Nephron (organoid): Measurements from ENCODE around the gene LYRM1.

ENCODE experiments used
- H3K27ac Mint-ChIP-seq, 3 experiments: 2 replicates each; pipeline ENCODE4 v1.8.0; 2020; ENCODE audit warnings: mixed read lengths in 3 of 3, mild to moderate bottlenecking in 2 of 3, moderate library complexity in 1 of 3
- H3K27me3 Mint-ChIP-seq: 2 replicates; pipeline ENCODE4 v1.8.0; 2021; ENCODE audit warnings: low read depth, mild to moderate bottlenecking, moderate library complexity, mixed read lengths
- H3K36me3 Mint-ChIP-seq: 2 replicates; pipeline ENCODE4 v1.8.0; 2020; ENCODE audit warnings: low read depth, mixed read lengths
- H3K4me1 Mint-ChIP-seq: 2 replicates; pipeline ENCODE4 v1.8.0; 2020; ENCODE audit warnings: mixed read lengths
- H3K4me3 Mint-ChIP-seq, 3 experiments: 2 replicates each; pipeline ENCODE4 v1.8.0; 2020; ENCODE audit warnings: mild to moderate bottlenecking in 3 of 3, mixed read lengths in 3 of 3, moderate library complexity in 2 of 3
- H3K9me3 Mint-ChIP-seq: 2 replicates; pipeline ENCODE4 v1.8.0; 2020; ENCODE audit warnings: mixed read lengths
- TF ChIP-seq, protein P1 (sequence below), 3 experiments: fragments of 200-600 bp; sonication (generic); IDR thresholded peaks; one replicate each; pipeline ENCODE4 v1.5.0; 2021; ENCODE audit warnings: antibody characterized with exemption in 3 of 3; ENCODE audit not compliant: unreplicated experiment in 3 of 3

LYRM1 gene

DNA sequence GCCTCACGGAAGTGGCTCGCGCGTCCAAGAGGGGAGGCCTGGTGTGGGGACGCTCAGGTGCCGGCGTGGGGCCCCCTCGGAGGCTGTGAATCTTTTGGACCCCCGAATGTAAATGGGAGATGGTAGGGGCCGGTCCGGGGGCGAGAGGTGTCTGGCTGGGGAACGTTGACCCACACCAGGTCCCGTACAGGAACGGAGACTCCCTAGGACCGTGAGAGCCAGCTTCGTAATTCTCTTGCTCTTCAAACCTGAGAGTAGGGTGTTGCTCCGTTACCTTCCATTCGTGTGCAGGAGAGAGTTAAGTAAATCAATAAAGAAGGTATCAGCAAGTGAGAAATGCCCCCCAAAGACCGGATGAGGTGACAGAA lies 481 bp downstream of the LYRM1 start:
- Mint-ChIP-seq H3K36me3 (peaks cover 8% of the 10 kb centered on the region), H3K4me1 (peaks cover 58% of the 10 kb centered on the region), H3K9me3 (no peaks in the 10 kb centered on the region), H3K27ac (peak overlapping the region; percentile 99), H3K27me3 (no peaks in the 10 kb centered on the region), H3K4me3 (peak overlapping the region; percentile 90 to 91 (median 90))
- TF ChIP-seq, protein P1, sequence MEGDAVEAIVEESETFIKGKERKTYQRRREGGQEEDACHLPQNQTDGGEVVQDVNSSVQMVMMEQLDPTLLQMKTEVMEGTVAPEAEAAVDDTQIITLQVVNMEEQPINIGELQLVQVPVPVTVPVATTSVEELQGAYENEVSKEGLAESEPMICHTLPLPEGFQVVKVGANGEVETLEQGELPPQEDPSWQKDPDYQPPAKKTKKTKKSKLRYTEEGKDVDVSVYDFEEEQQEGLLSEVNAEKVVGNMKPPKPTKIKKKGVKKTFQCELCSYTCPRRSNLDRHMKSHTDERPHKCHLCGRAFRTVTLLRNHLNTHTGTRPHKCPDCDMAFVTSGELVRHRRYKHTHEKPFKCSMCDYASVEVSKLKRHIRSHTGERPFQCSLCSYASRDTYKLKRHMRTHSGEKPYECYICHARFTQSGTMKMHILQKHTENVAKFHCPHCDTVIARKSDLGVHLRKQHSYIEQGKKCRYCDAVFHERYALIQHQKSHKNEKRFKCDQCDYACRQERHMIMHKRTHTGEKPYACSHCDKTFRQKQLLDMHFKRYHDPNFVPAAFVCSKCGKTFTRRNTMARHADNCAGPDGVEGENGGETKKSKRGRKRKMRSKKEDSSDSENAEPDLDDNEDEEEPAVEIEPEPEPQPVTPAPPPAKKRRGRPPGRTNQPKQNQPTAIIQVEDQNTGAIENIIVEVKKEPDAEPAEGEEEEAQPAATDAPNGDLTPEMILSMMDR (IDR thresholded peaks at IDR 0.05; ENCODE audit: unreplicated experiment in 3 of 3) = no peak

DNA sequence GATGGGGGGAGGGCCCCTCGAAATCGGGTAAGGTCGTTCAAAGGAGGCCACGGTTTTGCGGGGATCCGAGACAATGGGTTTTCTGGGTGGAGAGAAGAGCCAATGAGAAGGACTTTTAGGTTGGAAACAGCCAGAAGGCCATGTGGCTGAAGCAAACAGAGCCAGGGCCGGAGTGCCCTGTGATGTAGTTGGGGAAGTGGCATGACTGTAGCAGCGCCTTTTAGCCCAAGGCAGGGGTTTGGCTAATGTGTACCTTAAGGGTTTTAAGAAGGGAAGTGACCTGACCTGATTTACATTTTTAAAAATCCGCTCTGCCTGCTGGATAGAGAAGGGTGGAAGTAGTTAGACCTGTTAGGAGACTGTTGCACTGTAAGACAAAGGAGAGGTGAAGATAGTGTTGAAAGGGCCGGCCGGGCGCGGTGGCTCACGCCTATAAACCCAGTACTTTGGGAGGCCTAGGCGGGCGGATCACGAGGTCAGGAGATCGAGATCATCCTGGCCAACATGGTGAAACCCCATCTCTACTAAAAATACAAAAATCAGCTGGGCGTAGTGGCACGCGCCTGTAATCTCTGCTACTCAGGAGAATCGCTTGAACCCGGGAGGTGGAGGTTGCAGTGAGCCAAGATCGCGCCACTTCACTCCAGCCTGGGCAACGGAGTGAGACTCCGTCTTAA lies 1.0 kb downstream of the LYRM1 start:
- peak overlapping the region; percentile 90 to 91 (median 90) for H3K4me3 Mint-ChIP-seq
- peak overlapping the region; percentile 99 for H3K27ac Mint-ChIP-seq
- H3K9me3 Mint-ChIP-seq = no peaks in the 10 kb centered on the region
- H3K36me3 Mint-ChIP-seq = peaks cover 8% of the 10 kb centered on the region
- no peaks in the 10 kb centered on the region for H3K27me3 Mint-ChIP-seq
- TF ChIP-seq, protein P1 (IDR thresholded peaks at IDR 0.05; ENCODE audit: unreplicated experiment in 3 of 3) = no peak
- H3K4me1 Mint-ChIP-seq = peaks cover 63% of the 10 kb centered on the region

DNA sequence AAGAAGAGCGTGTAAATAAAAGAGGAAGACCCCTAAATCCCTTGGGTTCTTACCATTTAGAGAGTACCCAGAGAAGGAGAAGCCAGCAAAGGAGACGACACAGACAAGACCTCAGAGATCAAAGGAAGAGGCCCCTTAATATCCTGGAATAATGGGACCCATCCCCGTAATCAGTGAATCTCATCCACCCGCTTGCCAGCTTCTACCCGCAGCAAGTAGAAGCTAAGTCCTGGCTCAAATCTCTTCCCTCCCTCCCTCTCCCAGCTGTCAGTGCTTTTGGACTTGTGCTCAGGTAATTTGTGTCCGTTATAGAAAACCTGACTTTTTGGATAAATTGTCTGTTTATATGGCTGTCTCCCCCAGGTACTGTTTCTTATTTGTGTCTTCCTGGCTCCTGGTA lies 1.9 kb downstream of the LYRM1 start:
- Mint-ChIP-seq H3K27me3 (no peaks in the 10 kb centered on the region), H3K4me1 (peaks cover 70% of the 10 kb centered on the region), H3K4me3 (peak overlapping the region; percentile 90 to 91 (median 90)), H3K36me3 (peaks cover 8% of the 10 kb centered on the region), H3K27ac (peak overlapping the region; percentile 99), H3K9me3 (no peaks in the 10 kb centered on the region)
- TF ChIP-seq, protein P1 (IDR thresholded peaks at IDR 0.05; ENCODE audit: unreplicated experiment in 3 of 3) = no peak

DNA sequence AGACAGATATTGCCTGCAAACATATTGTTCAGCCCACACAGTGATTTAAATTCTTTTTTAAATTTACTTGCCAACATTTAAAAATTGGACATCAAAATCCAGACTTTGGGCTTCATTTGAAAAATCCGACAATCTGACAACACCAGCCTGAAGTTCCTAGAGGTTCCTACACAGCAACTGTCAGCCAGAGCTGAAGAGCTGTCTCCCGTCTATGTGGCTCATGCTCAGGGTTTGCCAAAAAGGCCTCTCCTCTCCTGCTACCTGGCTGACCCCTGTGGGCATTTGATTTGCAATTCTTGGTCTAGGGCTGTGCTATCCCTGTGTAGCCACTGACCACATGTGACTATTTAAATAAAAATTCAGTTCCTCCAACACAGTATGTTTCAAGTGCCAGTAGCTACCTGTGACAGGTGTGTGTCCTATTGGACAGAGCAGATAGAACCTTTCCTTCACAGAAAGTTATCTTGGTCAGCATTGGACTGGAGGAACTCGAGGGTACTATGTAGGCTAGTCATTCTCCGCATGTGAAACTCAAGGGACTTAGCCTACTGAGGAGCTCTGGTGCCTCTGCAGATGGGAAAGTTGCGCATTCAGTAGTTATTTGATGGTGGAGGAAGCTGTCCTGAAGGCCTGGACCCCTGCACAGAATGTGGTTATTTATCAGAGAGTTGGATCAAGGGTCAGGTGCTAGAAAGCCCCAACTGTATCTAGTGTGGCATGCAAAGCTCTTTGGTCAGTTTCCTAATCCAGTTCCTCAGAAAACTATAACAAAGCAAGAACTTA lies 2.7 kb downstream of the LYRM1 start:
- Mint-ChIP-seq H3K9me3 (no peaks in the 10 kb centered on the region), H3K27ac (peak overlapping the region; percentile 74 to 99 (median 99)), H3K4me3 (peak overlapping the region; percentile 59 to 72 (median 71)), H3K27me3 (no peaks in the 10 kb centered on the region), H3K4me1 (peaks cover 61% of the 10 kb centered on the region), H3K36me3 (peaks cover 4% of the 10 kb centered on the region)
- TF ChIP-seq, protein P1 (IDR thresholded peaks at IDR 0.05; ENCODE audit: unreplicated experiment in 3 of 3) = no peak

DNA sequence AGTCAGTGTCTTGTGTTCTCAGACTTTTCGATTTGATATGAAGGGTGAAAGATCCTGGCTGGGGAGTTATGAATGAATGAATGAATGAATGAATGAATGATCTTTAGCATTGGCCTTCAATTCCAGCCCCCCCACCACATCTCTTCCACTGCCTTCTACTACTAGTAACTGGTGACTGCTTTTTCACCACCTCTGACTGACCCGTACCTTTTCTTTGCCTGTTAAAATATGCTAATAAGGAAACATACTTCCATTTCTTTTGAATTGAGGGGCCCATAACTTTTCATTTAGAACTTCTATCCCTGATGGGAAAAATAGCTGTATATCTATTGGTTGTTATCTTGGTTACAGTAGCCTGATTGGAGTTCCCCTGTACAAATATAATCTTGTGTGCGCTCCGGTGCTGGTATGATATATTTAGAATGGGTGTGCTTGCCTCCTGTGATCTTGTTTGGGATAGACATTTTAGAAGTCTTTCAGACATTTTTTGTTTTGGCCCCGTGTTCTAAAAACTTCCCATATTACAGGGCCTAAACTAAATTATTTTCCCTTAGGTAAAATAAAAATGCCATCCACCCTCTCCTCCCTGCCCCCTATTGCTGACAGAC lies 3.4 kb downstream of the LYRM1 start:
- Mint-ChIP-seq H3K27ac (peak overlapping the region; percentile 55 to 76 (median 74)), H3K4me1 (peaks cover 54% of the 10 kb centered on the region), H3K27me3 (no peaks in the 10 kb centered on the region), H3K36me3 (peaks cover 3% of the 10 kb centered on the region), H3K4me3 (peak overlapping the region; percentile 47 to 75 (median 59)), H3K9me3 (no peaks in the 10 kb centered on the region)
- TF ChIP-seq, protein P1 (IDR thresholded peaks at IDR 0.05; ENCODE audit: unreplicated experiment in 3 of 3) = no peak
